GM12891 (cell line): Measurements from ENCODE around the gene PRRC2A.

ENCODE experiments used
- POLR2AphosphoS5 ChIP-seq: IDR thresholded peaks from 2 replicates; pipeline ENCODE4 v1.6.1; 2011; ENCODE audit warnings: low read depth, low read length, control low read depth
- SPI1 ChIP-seq: IDR thresholded peaks from 2 replicates; pipeline ENCODE4 v1.6.1; 2011; ENCODE audit warnings: low read depth, low read length, control low read depth

DNA sequence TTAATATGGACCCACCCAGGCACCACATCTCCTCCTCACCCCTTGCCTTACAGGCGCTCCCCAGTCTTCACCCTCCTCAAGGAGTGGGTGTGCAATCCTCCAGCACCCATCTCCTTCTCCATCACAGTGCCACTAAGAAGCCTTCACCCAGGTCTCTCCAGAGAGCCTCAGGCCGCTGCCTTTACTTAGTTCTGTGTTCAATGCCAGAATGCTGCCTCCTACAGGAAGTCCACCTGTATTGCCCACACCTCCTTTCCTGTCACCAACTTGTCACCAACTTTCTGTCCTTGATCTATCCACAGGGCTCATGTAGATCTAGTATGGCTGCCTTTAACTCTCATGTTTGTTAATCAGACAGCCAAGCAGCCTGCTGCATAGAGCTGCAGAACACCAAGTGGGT is 35.0 kb upstream of the PRRC2A start:
- TF ChIP-seq POLR2AphosphoS5 = no peak
- TF ChIP-seq SPI1 = no peak
